HG03095 (cell line): ENCODE data around the gene SMIM14.
"Not testable (repeated sequence)": the region's sequence is repeated elsewhere in the genome, so short reads cannot be mapped to it uniquely, and the experiment has no call there.

Experiments used
- ATAC-seq: cut with Tn5 transposase; IDR thresholded peaks from one replicate; pipeline ENCODE4 v1.9.1; 2021; ENCODE audit warnings: moderate library complexity; ENCODE audit not compliant: unreplicated experiment

Gene SMIM14

GRCh38 chr4:39504538-39504937 lies 134.1 kb downstream of the SMIM14 start:
- ATAC-seq: no peak

GRCh38 chr4:39502664-39503035 lies 136.0 kb downstream of the SMIM14 start:
- not testable (repeated sequence) for ATAC-seq

- no peak for ATAC-seq
Observed at GRCh38 chr4:39502019-39502663, 136.5 kb downstream of the SMIM14 start.

- ATAC-seq: no peak
Observed at GRCh38 chr4:39498727-39499020, 140.0 kb downstream of the SMIM14 start.

- no peak for ATAC-seq
Observed at GRCh38 chr4:39497909-39498726, 140.5 kb downstream of the SMIM14 start.
